Lower leg skin (tissue), 4 donors: ENCODE measurements around the gene WASF3. TPM values are rescaled to one million over a fixed set of nuclear protein-coding genes. Genes with fewer than 3 reads are reported as not detected.
A peak's percentile ranks its signal among the peaks of the same experiment; 100 is the strongest.

Experiments used
- DNase-seq, 2 donors: peaks; one replicate each; pipeline ENCODE4 v3.0.0-alpha.2; 2019; ENCODE audit warnings: low spot score in 2 of 2
- H3K4me3 ChIP-seq: fragments of 200-600 bp; sonication (generic); 2 replicates; pipeline ENCODE4 v1.5.1; 2017; ENCODE audit warnings: mild to moderate bottlenecking, low read depth; ENCODE audit not compliant: poor library complexity, severe bottlenecking
- POLR2A ChIP-seq, 2 donors: fragments of 450-650 bp; IDR thresholded peaks; one replicate each; pipeline ENCODE4 v1.6.1; 2016 to 2017; ENCODE audit warnings: antibody characterized with exemption in 2 of 2, mild to moderate bottlenecking in 1 of 2, moderate library complexity in 1 of 2
- WGBS, 2 donors: methylation state at CpG; one replicate each; pipeline ENCODE4 v1.1.5; 2018; 5-methylcytosine and 5-hydroxymethylcytosine counted together
- intact Hi-C: fragments of 100-400 bp; cut with DNase I; formaldehyde crosslinking; loops from one replicate; pipeline ENCODE4 v1.15.0; 2023; ENCODE audit warnings: low total_unique reads
- total RNA-seq, 4 donors: library from RNA; depleted of rRNA; stranded (reverse); fragments of >200 nt; gene quantifications; one replicate each; pipeline ENCODE4 v1.1.0, GENCODE V29; 2016
- TF ChIP-seq, protein P1 (sequence below), 3 donors: fragments of 450-650 bp; IDR thresholded peaks; one replicate each; pipeline ENCODE4 v1.5.1; 2016; ENCODE audit warnings: antibody characterized with exemption in 3 of 3, mild to moderate bottlenecking in 3 of 3, moderate library complexity in 2 of 3

WASF3 gene
- total RNA-seq, 4 donors from 2014 or later = 3.4 to 12.8 (median 6.7) TPM

DNA sequence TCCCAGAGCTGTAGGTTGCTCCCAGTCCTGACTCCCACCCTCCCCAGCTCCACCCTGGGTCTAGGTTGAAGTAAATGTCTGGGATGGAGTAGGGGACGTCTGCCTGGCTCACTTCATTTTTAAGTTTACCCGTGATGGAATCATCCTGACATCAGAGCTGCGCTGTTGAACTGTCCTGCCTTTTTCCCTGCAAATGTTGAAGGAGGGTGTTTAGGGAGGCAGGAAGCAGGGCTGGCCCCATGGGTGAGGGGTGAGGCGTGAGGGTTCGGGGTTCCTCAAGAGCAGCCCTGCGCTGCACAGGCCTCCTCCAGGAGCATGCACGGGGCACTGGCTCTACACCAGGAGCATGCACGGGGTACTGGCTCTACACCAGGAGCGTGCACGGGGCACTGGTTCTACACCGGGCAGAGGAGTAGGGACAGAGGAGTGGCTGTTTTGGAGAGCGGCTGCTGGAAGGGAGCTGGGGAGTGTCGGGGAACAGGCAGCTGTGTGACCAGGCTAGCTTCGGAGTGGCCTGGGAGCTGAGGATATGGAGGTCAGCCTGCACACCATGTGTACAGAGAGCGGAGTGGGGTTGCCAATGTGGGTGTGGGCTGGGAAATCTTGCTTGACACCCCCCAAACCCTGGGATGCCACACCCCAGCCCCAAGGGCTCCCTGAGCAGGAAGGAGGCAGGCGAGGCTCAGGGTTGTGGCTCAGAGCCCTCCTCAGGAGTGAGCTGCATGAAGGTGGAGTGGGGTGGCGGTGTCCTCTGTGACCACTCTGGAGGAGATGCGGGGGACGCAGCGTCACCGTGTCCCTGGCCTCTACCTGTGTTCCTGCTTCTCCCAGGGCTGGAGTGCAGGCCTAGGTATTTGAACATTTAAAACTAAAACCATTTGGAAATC lies 139.8 kb downstream of the WASF3 start:
- 88 to 89% methylated on average over 20 to 21 of the region's 21 CpGs for WGBS, 2 donors
- no peak overlapping the region for H3K4me3 ChIP-seq
- DNase-seq = no peak
- intact Hi-C loops = loop anchor here (5.0 kb wide), 2 partner anchors 210 to 510 kb away; no protein-coding TSS in a partner anchor
- TF ChIP-seq, protein P1, sequence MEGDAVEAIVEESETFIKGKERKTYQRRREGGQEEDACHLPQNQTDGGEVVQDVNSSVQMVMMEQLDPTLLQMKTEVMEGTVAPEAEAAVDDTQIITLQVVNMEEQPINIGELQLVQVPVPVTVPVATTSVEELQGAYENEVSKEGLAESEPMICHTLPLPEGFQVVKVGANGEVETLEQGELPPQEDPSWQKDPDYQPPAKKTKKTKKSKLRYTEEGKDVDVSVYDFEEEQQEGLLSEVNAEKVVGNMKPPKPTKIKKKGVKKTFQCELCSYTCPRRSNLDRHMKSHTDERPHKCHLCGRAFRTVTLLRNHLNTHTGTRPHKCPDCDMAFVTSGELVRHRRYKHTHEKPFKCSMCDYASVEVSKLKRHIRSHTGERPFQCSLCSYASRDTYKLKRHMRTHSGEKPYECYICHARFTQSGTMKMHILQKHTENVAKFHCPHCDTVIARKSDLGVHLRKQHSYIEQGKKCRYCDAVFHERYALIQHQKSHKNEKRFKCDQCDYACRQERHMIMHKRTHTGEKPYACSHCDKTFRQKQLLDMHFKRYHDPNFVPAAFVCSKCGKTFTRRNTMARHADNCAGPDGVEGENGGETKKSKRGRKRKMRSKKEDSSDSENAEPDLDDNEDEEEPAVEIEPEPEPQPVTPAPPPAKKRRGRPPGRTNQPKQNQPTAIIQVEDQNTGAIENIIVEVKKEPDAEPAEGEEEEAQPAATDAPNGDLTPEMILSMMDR (IDR thresholded peaks at IDR 0.05) = no peak
- TF ChIP-seq POLR2A (IDR thresholded peaks at IDR 0.05) = no peak

DNA sequence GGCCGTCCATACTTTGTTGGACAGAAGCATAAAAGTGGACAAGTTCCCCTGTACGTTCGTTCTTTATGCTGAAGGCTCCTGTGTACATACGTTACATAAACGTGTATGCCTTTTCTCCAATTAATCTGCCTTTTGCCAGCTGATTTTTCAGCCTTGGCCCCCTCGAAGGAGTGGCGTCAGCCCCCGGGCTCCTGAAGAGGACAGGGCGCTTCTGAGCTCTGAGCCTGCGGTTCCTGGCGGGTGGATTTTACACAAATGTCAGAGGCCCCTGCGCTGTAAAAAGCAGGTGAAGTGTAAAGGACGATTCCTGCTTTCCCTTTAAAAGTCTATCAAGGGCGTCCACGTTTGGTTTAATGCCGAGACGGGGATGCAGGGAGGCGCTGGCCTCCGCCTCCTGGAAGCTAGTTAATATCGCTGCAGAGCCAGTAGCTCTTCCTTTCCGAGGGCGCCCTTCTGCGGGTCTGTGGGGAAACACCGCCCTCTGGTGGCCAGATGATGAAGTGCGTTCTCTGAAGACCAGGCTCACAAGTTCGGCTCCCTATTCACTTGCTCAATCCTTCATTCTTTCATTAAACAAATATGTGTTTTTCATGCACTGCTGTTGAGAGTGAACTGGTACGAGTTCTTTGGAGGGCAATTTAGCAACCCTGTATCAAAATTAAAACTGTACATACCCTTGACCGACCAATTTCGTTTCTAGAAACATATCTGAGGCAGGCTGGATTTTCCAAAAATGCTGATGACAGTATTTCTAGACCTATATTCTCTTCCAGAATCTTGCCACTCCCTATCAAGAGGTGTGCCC lies 141.1 kb downstream of the WASF3 start:
- peak; percentile 86 to 98 for DNase-seq
- TF ChIP-seq, protein P1 (IDR thresholded peaks at IDR 0.05) = peak in 1 of 3 donors; percentile 89
- no peak for TF ChIP-seq POLR2A (IDR thresholded peaks at IDR 0.05)
- intact Hi-C loops = loop anchor here (5.0 kb wide), 2 partner anchors 211 to 511 kb away; no protein-coding TSS in a partner anchor
- H3K4me3 ChIP-seq = no peak overlapping the region
- 20 to 21% methylated on average over 29 of the region's 29 CpGs for WGBS, 2 donors

DNA sequence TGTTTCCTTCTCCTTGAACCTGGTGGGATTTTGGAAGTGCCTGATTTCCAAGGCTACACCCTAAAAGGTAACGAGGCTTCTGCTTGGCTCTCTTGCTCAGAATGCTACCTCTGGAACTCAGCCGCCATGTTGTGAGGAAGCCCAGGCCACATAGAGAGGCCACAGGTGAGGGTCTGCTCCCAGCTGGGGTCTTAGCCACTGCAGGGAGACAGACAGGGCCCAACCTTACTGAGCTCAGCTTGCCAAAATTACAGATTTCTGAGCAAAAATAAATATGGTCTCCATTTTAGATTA lies 141.7 kb downstream of the WASF3 start:
- no peak for DNase-seq
- intact Hi-C loops = loop anchor here (5.0 kb wide), 2 partner anchors 212 to 512 kb away; no protein-coding TSS in a partner anchor
- no peak for TF ChIP-seq POLR2A (IDR thresholded peaks at IDR 0.05)
- TF ChIP-seq, protein P1 (IDR thresholded peaks at IDR 0.05) = no peak
- 97 to 100% methylated on average over 2 of the region's 2 CpGs for WGBS, 2 donors
- H3K4me3 ChIP-seq = no peak overlapping the region

DNA sequence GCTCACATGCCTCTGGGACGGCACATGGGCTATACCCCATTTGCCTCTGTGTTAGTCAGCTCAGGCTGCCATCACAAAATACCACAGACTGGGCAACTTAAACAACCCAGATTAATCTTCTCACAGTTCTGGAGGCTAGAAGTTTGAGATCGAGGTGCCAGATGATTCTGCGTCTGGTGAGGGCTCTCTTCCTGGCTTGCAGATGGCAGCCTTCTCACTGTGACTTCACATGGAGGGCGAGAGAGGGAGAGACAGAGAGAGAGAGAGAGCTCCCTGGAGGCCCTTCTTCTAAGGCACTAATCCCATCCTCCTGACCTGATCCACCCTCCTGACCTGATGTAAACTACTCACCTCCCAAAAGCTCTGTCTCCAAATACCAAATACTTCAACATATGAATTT lies 148.1 kb downstream of the WASF3 start:
- no peak for DNase-seq
- intact Hi-C loops = no loop called here
- TF ChIP-seq, protein P1 (IDR thresholded peaks at IDR 0.05) = no peak
- no peak for TF ChIP-seq POLR2A (IDR thresholded peaks at IDR 0.05)
- no peak overlapping the region for H3K4me3 ChIP-seq
- 76 to 79% methylated on average over 4 of the region's 4 CpGs for WGBS, 2 donors

DNA sequence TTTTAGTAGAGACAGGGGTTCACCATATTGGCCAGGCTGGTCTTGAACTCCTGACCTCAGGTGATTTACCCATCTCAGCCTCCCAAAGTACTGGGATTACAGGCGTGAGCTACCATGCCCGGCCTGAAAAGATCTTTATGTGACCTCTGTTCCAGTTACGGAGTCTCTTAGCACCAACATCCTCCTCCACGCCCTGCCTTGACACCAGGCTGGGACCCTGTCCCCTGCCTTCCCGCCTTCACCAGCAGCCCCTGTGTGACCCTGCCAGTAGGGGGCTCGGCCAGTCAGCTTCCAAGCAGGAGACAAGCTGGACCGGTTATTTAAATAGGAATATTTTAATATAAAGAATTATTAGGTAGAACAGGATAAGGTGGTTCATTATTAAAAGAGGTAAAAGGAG lies 148.9 kb downstream of the WASF3 start:
- no peak overlapping the region for H3K4me3 ChIP-seq
- WGBS, 2 donors = 56 to 62% methylated on average over 7 of the region's 7 CpGs
- no peak for TF ChIP-seq POLR2A (IDR thresholded peaks at IDR 0.05)
- TF ChIP-seq, protein P1 (IDR thresholded peaks at IDR 0.05) = no peak
- DNase-seq = no peak
- intact Hi-C loops = no loop called here
